Neural progenitor cell (in vitro differentiated cells): Measurements from ENCODE around the gene TBC1D1.

ENCODE experiments used
- CTCF ChIP-seq: fragments of 200-600 bp; sonication (generic); IDR thresholded peaks from 2 replicates; pipeline ENCODE4 v1.5.1; 2017; ENCODE audit warnings: antibody characterized with exemption, mild to moderate bottlenecking
- EZH2 ChIP-seq: fragments of 200-600 bp; sonication (generic); IDR thresholded peaks from 2 replicates; pipeline ENCODE4 v1.6.1; 2017; ENCODE audit warnings: antibody characterized with exemption, mild to moderate bottlenecking, moderate library complexity
- EZH2phosphoT487 ChIP-seq: fragments of 200-600 bp; sonication (generic); IDR thresholded peaks from 2 replicates; pipeline ENCODE4 v1.6.1; 2017; ENCODE audit warnings: antibody characterized with exemption

GRCh38 chr4:38007645-38008044 is 116.8 kb downstream of the TBC1D1 start:
- TF ChIP-seq CTCF (no peak), EZH2 (no peak), EZH2phosphoT487 (no peak)
